Testis (tissue), 2 donors: ENCODE measurements around the gene CARF.

Source experiments
- CTCF ChIP-seq, 3 experiments: fragments of 450-650 bp in 2 of 3; fragments of 200-600 bp in 1 of 3; sonication (generic) in 1 of 3; IDR thresholded peaks; one replicate each; pipeline ENCODE4 v1.5.1; 2016 to 2019; ENCODE audit warnings: antibody characterized with exemption in 3 of 3, mild to moderate bottlenecking in 2 of 3, moderate library complexity in 1 of 3
- POLR2A ChIP-seq: fragments of 450-650 bp; IDR thresholded peaks from one replicate; pipeline ENCODE4 v1.6.1; 2017; ENCODE audit warnings: antibody characterized with exemption, mild to moderate bottlenecking, moderate library complexity

GRCh38 chr2:202932425-202933138, 20.5 kb downstream of the CARF start:
- no peak for TF ChIP-seq CTCF (IDR thresholded peaks at IDR 0.05)
- TF ChIP-seq POLR2A = no peak
